ENCODE results near the gene STARD5. TPM values are rescaled to one million over a fixed set of nuclear protein-coding genes. Genes with fewer than 3 reads are reported as not detected.

The STARD5 gene
- total and polyA plus RNA-seq, 2 of the 8 experiments (the other 6 are each of a cell fraction or from before 2014, with no cell fraction given), result 5.5 to 10.4 TPM

DNA sequence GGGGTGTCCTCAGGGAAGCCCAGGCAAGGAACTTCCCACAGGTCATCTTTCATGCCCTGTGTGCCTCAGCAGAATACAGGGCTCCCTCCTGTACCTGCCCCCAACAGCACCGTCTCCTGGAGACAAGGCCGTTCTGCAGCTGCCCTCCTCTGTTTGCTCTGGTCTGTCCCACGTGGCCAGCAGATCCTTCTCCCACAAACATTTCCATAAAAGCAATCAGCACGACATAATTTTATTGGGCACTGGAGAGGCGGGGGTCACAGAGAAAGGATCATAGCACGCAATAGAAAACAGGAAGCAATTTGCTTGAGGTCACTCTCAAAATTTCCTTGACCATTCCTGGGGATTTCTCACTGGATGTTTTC, 29.4 kb downstream of the STARD5 start:
- Histone ChIP-seq H2BK12ac (ENCODE audit: low read depth, low read length) (no peak overlapping the region), H4K91ac (replicated peaks; ENCODE audit: insufficient read length, low read length) (no peak overlapping the region), H3K23ac (ENCODE audit: insufficient read length) (no peak overlapping the region), H2AFZ (ENCODE audit: low read length) (peak overlapping the region; percentile 67; the same call in 1 of the 2 replicates), H4K8ac (ENCODE audit: extremely low read depth, insufficient read depth, low read length) (no peak overlapping the region), H4K5ac (ENCODE audit: insufficient read length, low read depth, low read length) (no peak overlapping the region), H3K36me3 (ENCODE audit: control insufficient read depth in 2 of 4, insufficient read depth in 4 of 4, low read length in 3 of 4) (no peaks in the 10 kb centered on the region), H3K79me2 (ENCODE audit: control insufficient read depth in 1 of 2, insufficient read depth in 2 of 2, low read length in 2 of 2) (no peaks in the 10 kb centered on the region), H3K56ac (replicated peaks; ENCODE audit: insufficient read length, low read depth, low read length) (no peak overlapping the region), H3K4ac (replicated peaks; ENCODE audit: insufficient read length, low read depth, low read length) (no peak overlapping the region), H2BK15ac (ENCODE audit: low read length) (no peak overlapping the region), H3K27me3 (replicated peaks in 1 of 4; ENCODE audit: control insufficient read depth in 3 of 4, extremely low read depth in 1 of 4, insufficient read depth in 3 of 4, low read length in 3 of 4) (no peaks in the 10 kb centered on the region; a peak in 1 of 7 replicates), H2AK5ac (ENCODE audit: low read depth, low read length) (no peak overlapping the region), H3K9me3 (ENCODE audit: insufficient read depth in 2 of 2, low read depth in 1 of 2, low read length in 1 of 2) (no peaks in the 10 kb centered on the region), H4K20me1 (replicated peaks in 1 of 2; ENCODE audit: control insufficient read depth in 1 of 2, insufficient read depth in 2 of 2, low read length in 2 of 2) (no peaks in the 10 kb centered on the region), H3K4me1 (replicated peaks in 1 of 4; ENCODE audit: control insufficient read depth in 3 of 4, insufficient read depth in 4 of 4, low read length in 3 of 4) (peaks cover 0 to 7% (median 4%) of the 10 kb centered on the region in 4 experiments; a peak in 4 of 7 replicates), H3K4me2 (ENCODE audit: insufficient read depth in 1 of 2, low read depth in 2 of 2, low read length in 2 of 2) (no peak overlapping the region), H2BK120ac (replicated peaks; ENCODE audit: low read depth, low read length) (no peak overlapping the region), H2BK5ac (ENCODE audit: low read depth, low read length) (peak overlapping the region; percentile 35; the same call in 1 of the 2 replicates), H3K14ac (ENCODE audit: insufficient read length) (no peak overlapping the region), H3K27ac (ENCODE audit: low read depth, low read length) (no peak overlapping the region), H2BK20ac (ENCODE audit: low read length) (no peak overlapping the region), H3K79me1 (ENCODE audit: low read depth, low read length) (no peaks in the 10 kb centered on the region), H3K23me2 (ENCODE audit: low read depth, low read length) (no peaks in the 10 kb centered on the region), H3K9ac (replicated peaks in 1 of 4; ENCODE audit: extremely low read depth in 1 of 4, low read depth in 3 of 4, low read length in 3 of 4) (no peak overlapping the region), H3K18ac (ENCODE audit: extremely low read depth, low read length) (peak overlapping the region; percentile 71; the same call in 1 of the 2 replicates), H3K4me3 (ENCODE audit: extremely low read depth in 1 of 4, insufficient read depth in 2 of 4, low read depth in 3 of 4, low read length in 4 of 4) (no peak overlapping the region)
- WGBS, 2 experiments (ENCODE audit: extremely low coverage in 1 of 2, insufficient coverage in 1 of 2, insufficient read length in 1 of 2, insufficient replicate concordance in 2 of 2, low coverage in 1 of 2, low lambda C conversion rate in 2 of 2, missing lambda C conversion rate in 1 of 2), result 64% methylated on average over 6 of the region's 6 CpGs; no CpG with 5 or more reads in 1 of the 2 experiments
- DNase-seq (ENCODE audit: low read depth in 1 of 2, low spot score in 2 of 2) (no peak), FAIRE-seq (no peak)
- ChIA-PET CTCF (ENCODE audit: partially characterized antibody) (interaction anchor here (0.7 to 2.9 kb wide), 11 partner anchors 8 to 888 kb away, joined by 3 to 14 read pairs (median 4); no protein-coding TSS in a partner anchor), POLR2A (ENCODE audit: partially characterized antibody) (interaction anchor here (0.5 to 1.3 kb wide), 2 partner anchors 27 to 28 kb away, joined by 3 to 4 read pairs; no protein-coding TSS in a partner anchor)
- TF ChIP-seq, protein P1, sequence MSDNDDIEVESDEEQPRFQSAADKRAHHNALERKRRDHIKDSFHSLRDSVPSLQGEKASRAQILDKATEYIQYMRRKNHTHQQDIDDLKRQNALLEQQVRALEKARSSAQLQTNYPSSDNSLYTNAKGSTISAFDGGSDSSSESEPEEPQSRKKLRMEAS (IDR thresholded peaks at IDR 0.05), result 0 out of 2 replicates have a peak, but pooled peaks have one; percentile 23
- TF ChIP-seq, protein P2, sequence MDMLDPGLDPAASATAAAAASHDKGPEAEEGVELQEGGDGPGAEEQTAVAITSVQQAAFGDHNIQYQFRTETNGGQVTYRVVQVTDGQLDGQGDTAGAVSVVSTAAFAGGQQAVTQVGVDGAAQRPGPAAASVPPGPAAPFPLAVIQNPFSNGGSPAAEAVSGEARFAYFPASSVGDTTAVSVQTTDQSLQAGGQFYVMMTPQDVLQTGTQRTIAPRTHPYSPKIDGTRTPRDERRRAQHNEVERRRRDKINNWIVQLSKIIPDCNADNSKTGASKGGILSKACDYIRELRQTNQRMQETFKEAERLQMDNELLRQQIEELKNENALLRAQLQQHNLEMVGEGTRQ (IDR thresholded peaks at IDR 0.05; ENCODE audit: low read length), result peak; percentile 22; the same call in 1 of the 2 replicates
- TF ChIP-seq CBX8 (IDR thresholded peaks at IDR 0.05; ENCODE audit: borderline replicate concordance, low read depth, low read length) (no peak), CHD2 (IDR thresholded peaks at IDR 0.05; ENCODE audit: low read length) (no peak), RAD21 (IDR thresholded peaks at IDR 0.05 in 1 of 2, conservative IDR thresholded peaks at IDR 0.05 in 1 of 2; ENCODE audit: low read depth in 2 of 2, low read length in 2 of 2) (peak; percentile 14 to 31; a peak in 2 of 4 replicates), YY1 (IDR thresholded peaks at IDR 0.05; ENCODE audit: low read depth, low read length) (no peak), RNF2 (IDR thresholded peaks at IDR 0.05; ENCODE audit: borderline replicate concordance, low read depth, low read length, missing control alignments, poor library complexity, severe bottlenecking) (no peak)
- TF ChIP-seq, protein P3, sequence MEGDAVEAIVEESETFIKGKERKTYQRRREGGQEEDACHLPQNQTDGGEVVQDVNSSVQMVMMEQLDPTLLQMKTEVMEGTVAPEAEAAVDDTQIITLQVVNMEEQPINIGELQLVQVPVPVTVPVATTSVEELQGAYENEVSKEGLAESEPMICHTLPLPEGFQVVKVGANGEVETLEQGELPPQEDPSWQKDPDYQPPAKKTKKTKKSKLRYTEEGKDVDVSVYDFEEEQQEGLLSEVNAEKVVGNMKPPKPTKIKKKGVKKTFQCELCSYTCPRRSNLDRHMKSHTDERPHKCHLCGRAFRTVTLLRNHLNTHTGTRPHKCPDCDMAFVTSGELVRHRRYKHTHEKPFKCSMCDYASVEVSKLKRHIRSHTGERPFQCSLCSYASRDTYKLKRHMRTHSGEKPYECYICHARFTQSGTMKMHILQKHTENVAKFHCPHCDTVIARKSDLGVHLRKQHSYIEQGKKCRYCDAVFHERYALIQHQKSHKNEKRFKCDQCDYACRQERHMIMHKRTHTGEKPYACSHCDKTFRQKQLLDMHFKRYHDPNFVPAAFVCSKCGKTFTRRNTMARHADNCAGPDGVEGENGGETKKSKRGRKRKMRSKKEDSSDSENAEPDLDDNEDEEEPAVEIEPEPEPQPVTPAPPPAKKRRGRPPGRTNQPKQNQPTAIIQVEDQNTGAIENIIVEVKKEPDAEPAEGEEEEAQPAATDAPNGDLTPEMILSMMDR (IDR thresholded peaks at IDR 0.05; ENCODE audit: control extremely low read depth in 1 of 3, insufficient read depth in 1 of 3, low read depth in 1 of 3, low read length in 3 of 3), result peak; percentile 28 to 58 (median 47)

Data from H1 (cell line).